ENCODE results near the gene VTI1A. TPM values are rescaled to one million over a fixed set of nuclear protein-coding genes. Genes with fewer than 3 reads are reported as not detected.

The VTI1A gene
- total and polyA plus RNA-seq, 2 experiments from 2014 or later = 20.4 to 39.8 TPM

DNA sequence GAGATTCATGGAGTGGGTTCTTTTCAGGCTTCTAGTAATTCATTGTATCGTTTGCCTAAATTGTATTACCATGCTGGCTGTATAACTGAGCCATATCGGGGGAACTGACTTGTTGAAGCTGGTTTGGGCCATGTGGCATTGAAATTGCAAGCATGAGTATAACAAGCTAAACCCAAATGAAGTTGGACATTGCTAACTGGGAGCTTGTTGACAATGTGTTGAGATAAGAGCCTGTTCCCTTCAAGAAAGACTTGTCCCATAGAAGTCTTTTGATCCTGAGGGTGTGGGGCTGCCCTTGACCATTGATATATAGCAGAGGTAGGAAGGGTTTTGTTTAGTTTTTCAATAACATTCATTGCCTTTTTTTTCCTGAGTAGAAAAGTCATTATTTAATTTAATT is 156.0 kb downstream of the VTI1A start:
- Histone ChIP-seq H3K4me2 (no peak overlapping the region), H4K20me1 (ENCODE audit: insufficient read depth, poor library complexity, severe bottlenecking) (no peaks in the 10 kb centered on the region), H3K27ac (no peak overlapping the region), H3K4me3 (no peak overlapping the region), H3K9me3 (ENCODE audit: low read depth) (no peaks in the 10 kb centered on the region), H3K27me3 (no peaks in the 10 kb centered on the region), H3K9me2 (replicated peaks; ENCODE audit: insufficient read depth) (no peaks in the 10 kb centered on the region), H3K79me2 (no peaks in the 10 kb centered on the region), H2AFZ (no peak overlapping the region), H3K36me3 (replicated peaks; ENCODE audit: insufficient read depth, low read depth) (no peaks in the 10 kb centered on the region), H3K4me1 (ENCODE audit: insufficient read depth) (no peaks in the 10 kb centered on the region)
- 72% methylated on average over 2 of the region's 2 CpGs for WGBS (ENCODE audit: low lambda C conversion rate, missing lambda C conversion rate)
- DNase-seq (ENCODE audit: low spot score) = no peak
- TF ChIP-seq, protein P1, sequence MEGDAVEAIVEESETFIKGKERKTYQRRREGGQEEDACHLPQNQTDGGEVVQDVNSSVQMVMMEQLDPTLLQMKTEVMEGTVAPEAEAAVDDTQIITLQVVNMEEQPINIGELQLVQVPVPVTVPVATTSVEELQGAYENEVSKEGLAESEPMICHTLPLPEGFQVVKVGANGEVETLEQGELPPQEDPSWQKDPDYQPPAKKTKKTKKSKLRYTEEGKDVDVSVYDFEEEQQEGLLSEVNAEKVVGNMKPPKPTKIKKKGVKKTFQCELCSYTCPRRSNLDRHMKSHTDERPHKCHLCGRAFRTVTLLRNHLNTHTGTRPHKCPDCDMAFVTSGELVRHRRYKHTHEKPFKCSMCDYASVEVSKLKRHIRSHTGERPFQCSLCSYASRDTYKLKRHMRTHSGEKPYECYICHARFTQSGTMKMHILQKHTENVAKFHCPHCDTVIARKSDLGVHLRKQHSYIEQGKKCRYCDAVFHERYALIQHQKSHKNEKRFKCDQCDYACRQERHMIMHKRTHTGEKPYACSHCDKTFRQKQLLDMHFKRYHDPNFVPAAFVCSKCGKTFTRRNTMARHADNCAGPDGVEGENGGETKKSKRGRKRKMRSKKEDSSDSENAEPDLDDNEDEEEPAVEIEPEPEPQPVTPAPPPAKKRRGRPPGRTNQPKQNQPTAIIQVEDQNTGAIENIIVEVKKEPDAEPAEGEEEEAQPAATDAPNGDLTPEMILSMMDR (IDR thresholded peaks at IDR 0.05; ENCODE audit: poor library complexity) = no peak
- TF ChIP-seq EZH2 (IDR thresholded peaks at IDR 0.05; ENCODE audit: borderline replicate concordance) = no peak
- no peak for TF ChIP-seq EZH2phosphoT487 (IDR thresholded peaks at IDR 0.05; ENCODE audit: low read depth, severe bottlenecking, unreplicated experiment)

DNA sequence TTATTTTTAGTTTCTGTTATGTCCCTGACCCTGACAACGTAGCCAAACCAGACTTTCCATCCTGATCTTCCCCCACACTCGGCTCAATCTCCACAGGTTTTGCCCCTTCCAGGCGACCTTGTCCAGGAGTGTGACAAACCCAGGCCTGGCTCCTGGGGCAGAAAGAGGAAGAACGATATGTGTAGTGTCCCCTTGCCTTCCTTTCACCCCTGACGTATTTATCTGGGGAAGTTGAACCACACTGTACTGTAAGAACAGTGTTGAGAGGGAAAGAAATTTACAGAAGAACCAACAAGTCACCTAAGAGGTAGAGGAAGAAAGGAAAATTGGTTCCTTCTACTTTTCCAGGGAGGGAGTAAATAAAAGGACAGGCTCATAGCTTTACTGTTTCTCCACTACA is 158.0 kb downstream of the VTI1A start:
- DNase-seq (ENCODE audit: low spot score) = no peak
- no peaks in the 10 kb centered on the region for H3K79me2 ChIP-seq
- WGBS (ENCODE audit: low lambda C conversion rate, missing lambda C conversion rate) = 79% methylated on average over 5 of the region's 5 CpGs

DNA sequence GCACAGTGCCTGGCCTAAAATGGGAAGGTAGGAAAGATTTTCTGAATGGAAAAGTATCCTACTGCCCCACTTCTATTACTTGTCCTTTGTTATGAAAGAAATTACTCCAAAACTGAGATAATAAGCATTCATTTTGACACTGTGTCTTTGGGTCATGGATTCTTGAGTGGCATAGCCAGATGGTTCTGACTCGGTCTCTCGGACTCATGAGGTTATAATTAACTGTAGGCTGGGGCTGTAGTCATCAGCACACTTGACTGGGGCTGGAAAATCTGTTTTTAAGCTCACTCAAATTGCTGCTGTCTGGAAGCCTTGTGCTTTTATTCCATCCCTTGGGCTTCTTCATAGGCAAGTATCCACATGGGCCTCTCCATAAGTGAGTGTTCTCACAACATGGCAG is 160.5 kb downstream of the VTI1A start:
- Histone ChIP-seq H3K27me3 (no peaks in the 10 kb centered on the region), H3K36me3 (replicated peaks; ENCODE audit: insufficient read depth, low read depth) (no peaks in the 10 kb centered on the region), H3K4me1 (ENCODE audit: insufficient read depth) (no peaks in the 10 kb centered on the region), H3K4me3 (no peak overlapping the region), H3K9me3 (ENCODE audit: low read depth) (no peaks in the 10 kb centered on the region), H3K4me2 (no peak overlapping the region), H2AFZ (no peak overlapping the region), H3K9me2 (replicated peaks; ENCODE audit: insufficient read depth) (no peaks in the 10 kb centered on the region), H3K79me2 (no peaks in the 10 kb centered on the region), H3K27ac (no peak overlapping the region), H4K20me1 (ENCODE audit: insufficient read depth, poor library complexity, severe bottlenecking) (no peaks in the 10 kb centered on the region)
- TF ChIP-seq EZH2phosphoT487 (IDR thresholded peaks at IDR 0.05; ENCODE audit: low read depth, severe bottlenecking, unreplicated experiment) (no peak), EZH2 (IDR thresholded peaks at IDR 0.05; ENCODE audit: borderline replicate concordance) (no peak)
- TF ChIP-seq, protein P1 (IDR thresholded peaks at IDR 0.05; ENCODE audit: poor library complexity) = no peak
- 98% methylated on average over 2 of the region's 2 CpGs for WGBS (ENCODE audit: low lambda C conversion rate, missing lambda C conversion rate)
- DNase-seq (ENCODE audit: low spot score) = no peak

More for the DNA sequence above, 158.0 kb downstream of the VTI1A start:
- no peak overlapping the region for H3K4me3 ChIP-seq
- H4K20me1 ChIP-seq (ENCODE audit: insufficient read depth, poor library complexity, severe bottlenecking) = no peaks in the 10 kb centered on the region
- no peaks in the 10 kb centered on the region for H3K4me1 ChIP-seq (ENCODE audit: insufficient read depth)
- H3K4me2 ChIP-seq = no peak overlapping the region
- no peaks in the 10 kb centered on the region for H3K9me3 ChIP-seq (ENCODE audit: low read depth)
- no peaks in the 10 kb centered on the region for H3K27me3 ChIP-seq
- H3K9me2 ChIP-seq (replicated peaks; ENCODE audit: insufficient read depth) = no peaks in the 10 kb centered on the region
- no peak for TF ChIP-seq EZH2 (IDR thresholded peaks at IDR 0.05; ENCODE audit: borderline replicate concordance)
- no peak for TF ChIP-seq EZH2phosphoT487 (IDR thresholded peaks at IDR 0.05; ENCODE audit: low read depth, severe bottlenecking, unreplicated experiment)
- TF ChIP-seq, protein P1 (IDR thresholded peaks at IDR 0.05; ENCODE audit: poor library complexity) = no peak
- H3K36me3 ChIP-seq (replicated peaks; ENCODE audit: insufficient read depth, low read depth) = no peaks in the 10 kb centered on the region
- no peak overlapping the region for H2AFZ ChIP-seq
- H3K27ac ChIP-seq = no peak overlapping the region

DNA sequence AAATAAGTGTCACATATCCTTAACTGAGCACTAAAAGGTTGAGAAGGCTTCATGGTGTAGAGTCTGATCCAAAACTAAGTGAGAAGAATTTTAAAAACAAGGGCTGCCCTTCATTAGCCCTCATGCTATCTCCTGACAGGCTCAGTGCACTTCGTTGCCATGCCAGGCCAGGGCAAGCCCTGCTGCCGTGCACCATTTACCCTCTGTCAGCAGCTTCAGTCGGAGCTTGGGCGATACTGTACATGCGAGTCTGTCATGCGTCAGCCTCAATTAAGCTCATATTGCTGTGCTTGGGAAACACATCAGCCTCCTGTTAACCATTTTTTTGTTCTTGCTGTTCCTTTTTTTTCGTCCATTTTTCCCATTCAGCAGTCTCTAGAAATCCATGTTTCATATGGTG is 166.6 kb downstream of the VTI1A start:
- 86% methylated on average over 7 of the region's 7 CpGs for WGBS (ENCODE audit: low lambda C conversion rate, missing lambda C conversion rate)
- TF ChIP-seq EZH2phosphoT487 (IDR thresholded peaks at IDR 0.05; ENCODE audit: low read depth, severe bottlenecking, unreplicated experiment) = no peak
- TF ChIP-seq, protein P1 (IDR thresholded peaks at IDR 0.05; ENCODE audit: poor library complexity) = no peak
- TF ChIP-seq EZH2 (IDR thresholded peaks at IDR 0.05; ENCODE audit: borderline replicate concordance) = no peak
- Histone ChIP-seq H3K4me1 (ENCODE audit: insufficient read depth) (no peaks in the 10 kb centered on the region), H3K4me2 (no peak overlapping the region), H3K9me2 (replicated peaks; ENCODE audit: insufficient read depth) (no peaks in the 10 kb centered on the region), H4K20me1 (ENCODE audit: insufficient read depth, poor library complexity, severe bottlenecking) (no peaks in the 10 kb centered on the region), H3K4me3 (no peak overlapping the region), H3K27me3 (no peaks in the 10 kb centered on the region), H2AFZ (no peak overlapping the region), H3K9me3 (ENCODE audit: low read depth) (no peaks in the 10 kb centered on the region), H3K36me3 (replicated peaks; ENCODE audit: insufficient read depth, low read depth) (no peaks in the 10 kb centered on the region), H3K79me2 (no peaks in the 10 kb centered on the region), H3K27ac (no peak overlapping the region)
- no peak for DNase-seq (ENCODE audit: low spot score)
